Fibroblast of lung (primary cell): ENCODE data around the gene JARID2. TPM values are rescaled to one million over a fixed set of nuclear protein-coding genes. Genes with fewer than 3 reads are reported as not detected.

Source experiments
- DNase-seq, 2 donors: peaks; one replicate each; pipeline versions ENCODE4 v3.0.0 to v3.0.0-alpha.2; 2010; ENCODE audit warnings: low read depth in 2 of 2
- H2AFZ ChIP-seq: 2 replicates; pipeline ENCODE4 v1.5.1; 2012; ENCODE audit warnings: low read length, control low read depth, inconsistent platforms
- H3K27ac ChIP-seq: 2 replicates; pipeline ENCODE4 v1.5.1; 2011; ENCODE audit warnings: low read length, control low read depth; ENCODE audit not compliant: insufficient read depth
- H3K27me3 ChIP-seq: 2 replicates; pipeline ENCODE4 v1.5.1; 2011; ENCODE audit warnings: mild to moderate bottlenecking, low read length; ENCODE audit not compliant: control insufficient read depth, insufficient read depth
- H3K36me3 ChIP-seq: 2 replicates; pipeline ENCODE4 v1.5.1; 2011; ENCODE audit warnings: low read length; ENCODE audit not compliant: control insufficient read depth, insufficient read depth
- H3K4me1 ChIP-seq: 2 replicates; pipeline ENCODE4 v1.5.1; 2011; ENCODE audit warnings: low read length; ENCODE audit not compliant: control insufficient read depth, insufficient read depth; ENCODE audit errors: extremely low read depth
- H3K4me2 ChIP-seq: 2 replicates; pipeline ENCODE4 v1.5.1; 2011; ENCODE audit warnings: low read length, control low read depth; ENCODE audit not compliant: insufficient read depth; ENCODE audit errors: extremely low read depth
- H3K4me3 ChIP-seq, 4 experiments: fragments of 200-600 bp in 1 of 4; sonication (generic) in 1 of 4; replicated peaks in 1 of 4; 2 replicates each; pipeline ENCODE4 v1.5.1; 2011 to 2016; ENCODE audit warnings: low read length in 4 of 4, low read depth in 3 of 4, mild to moderate bottlenecking in 3 of 4, control low read depth in 2 of 4, inconsistent platforms in 1 of 4, mixed read lengths in 1 of 4; ENCODE audit not compliant: insufficient read depth in 1 of 4; ENCODE audit errors: control extremely low read depth in 1 of 4
- H3K79me2 ChIP-seq: 2 replicates; pipeline ENCODE4 v1.5.1; 2012; ENCODE audit warnings: mild to moderate bottlenecking, low read length, inconsistent platforms; ENCODE audit not compliant: control insufficient read depth, insufficient read depth
- H3K9ac ChIP-seq: 2 replicates; pipeline ENCODE4 v1.5.1; 2011; ENCODE audit warnings: mild to moderate bottlenecking, low read length, control low read depth; ENCODE audit not compliant: insufficient read depth
- H3K9me3 ChIP-seq: 2 replicates; pipeline ENCODE4 v1.5.1; 2012; ENCODE audit warnings: low read depth, low read length; ENCODE audit not compliant: control insufficient read depth, insufficient read depth
- H4K20me1 ChIP-seq: 2 replicates; pipeline ENCODE4 v1.5.1; 2011; ENCODE audit warnings: low read length; ENCODE audit not compliant: control insufficient read depth, insufficient read depth; ENCODE audit errors: extremely low read depth
- EZH2 ChIP-seq: IDR thresholded peaks from 2 replicates; pipeline ENCODE4 v1.5.1; 2012; ENCODE audit warnings: low read length, control low read depth, mild to moderate bottlenecking; ENCODE audit errors: missing control alignments
- polyA plus RNA-seq, 2 donors: library from polyadenylated mRNA; depleted of rRNA in 1 of 2; stranded (reverse) in 1 of 2; unstranded in 1 of 2; fragments of >200 nt; gene quantifications; 2 replicates each; pipeline ENCODE4 v1.2.1, GENCODE V29; 2011 to 2012; ENCODE audit warnings: missing spikeins in 1 of 2
- total RNA-seq: library from RNA; depleted of rRNA; stranded (reverse); fragments of >200 nt; gene quantifications from 2 replicates; pipeline ENCODE4 v1.2.1, GENCODE V29; 2014
- TF ChIP-seq, protein P1 (sequence below), 2 donors: IDR thresholded peaks in 1 of 2; conservative IDR thresholded peaks in 1 of 2; 1 replicate in 1 of 2; 2 replicates in 1 of 2; pipeline ENCODE4 v1.5.1; 2011 to 2012; ENCODE audit warnings: low read length in 2 of 2, control low read depth in 1 of 2, inconsistent platforms in 1 of 2, low read depth in 1 of 2, mild to moderate bottlenecking in 1 of 2

JARID2 gene
- total and polyA plus RNA-seq, 2 donors (not counting 1 experiment from before 2014, with no cell fraction given) = 5.0 to 8.2 TPM

DNA sequence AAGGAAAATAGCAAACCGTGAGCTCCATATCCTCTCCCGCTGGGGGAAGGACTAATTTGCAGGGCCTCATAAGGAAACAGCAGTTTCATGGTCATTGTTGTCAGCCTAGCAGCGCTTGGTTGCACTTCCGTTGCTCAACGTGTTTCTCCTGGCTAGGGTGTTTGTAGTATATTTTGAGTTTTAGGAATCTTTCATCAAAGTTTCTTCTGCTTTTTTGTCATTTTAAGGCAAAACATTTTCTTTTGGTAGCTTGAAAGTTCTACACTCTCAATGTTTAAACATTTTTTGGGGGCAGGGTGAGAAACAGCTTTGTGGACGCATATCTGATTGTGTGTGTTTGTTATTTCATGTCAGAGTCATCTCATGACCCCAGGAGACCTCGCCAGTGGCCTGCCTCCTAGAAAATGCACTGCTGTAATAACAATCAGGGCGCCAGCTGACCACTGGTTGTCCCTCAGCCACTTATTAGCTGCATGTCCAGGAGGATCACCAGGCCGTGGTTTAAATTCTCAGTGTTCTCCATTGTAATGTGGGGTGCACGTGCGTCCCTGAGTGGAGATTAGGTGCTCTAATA lies 20.6 kb downstream of the JARID2 start:
- Histone ChIP-seq H3K4me1 (peaks cover 25% of the 10 kb centered on the region), H3K4me2 (no peak overlapping the region), H3K79me2 (peaks cover 54% of the 10 kb centered on the region), H3K4me3 (no peak overlapping the region), H3K27ac (no peak overlapping the region), H4K20me1 (no peaks in the 10 kb centered on the region), H3K27me3 (no peaks in the 10 kb centered on the region), H2AFZ (no peak overlapping the region), H3K9me3 (no peaks in the 10 kb centered on the region), H3K9ac (no peak overlapping the region), H3K36me3 (no peaks in the 10 kb centered on the region)
- TF ChIP-seq, protein P1, sequence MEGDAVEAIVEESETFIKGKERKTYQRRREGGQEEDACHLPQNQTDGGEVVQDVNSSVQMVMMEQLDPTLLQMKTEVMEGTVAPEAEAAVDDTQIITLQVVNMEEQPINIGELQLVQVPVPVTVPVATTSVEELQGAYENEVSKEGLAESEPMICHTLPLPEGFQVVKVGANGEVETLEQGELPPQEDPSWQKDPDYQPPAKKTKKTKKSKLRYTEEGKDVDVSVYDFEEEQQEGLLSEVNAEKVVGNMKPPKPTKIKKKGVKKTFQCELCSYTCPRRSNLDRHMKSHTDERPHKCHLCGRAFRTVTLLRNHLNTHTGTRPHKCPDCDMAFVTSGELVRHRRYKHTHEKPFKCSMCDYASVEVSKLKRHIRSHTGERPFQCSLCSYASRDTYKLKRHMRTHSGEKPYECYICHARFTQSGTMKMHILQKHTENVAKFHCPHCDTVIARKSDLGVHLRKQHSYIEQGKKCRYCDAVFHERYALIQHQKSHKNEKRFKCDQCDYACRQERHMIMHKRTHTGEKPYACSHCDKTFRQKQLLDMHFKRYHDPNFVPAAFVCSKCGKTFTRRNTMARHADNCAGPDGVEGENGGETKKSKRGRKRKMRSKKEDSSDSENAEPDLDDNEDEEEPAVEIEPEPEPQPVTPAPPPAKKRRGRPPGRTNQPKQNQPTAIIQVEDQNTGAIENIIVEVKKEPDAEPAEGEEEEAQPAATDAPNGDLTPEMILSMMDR (conservative IDR thresholded peaks at IDR 0.05 in 1 of 2, IDR thresholded peaks at IDR 0.05 in 1 of 2; ENCODE audit: low read depth in 1 of 2, low read length in 2 of 2) = no peak
- no peak for TF ChIP-seq EZH2
- no peak for DNase-seq

- Histone ChIP-seq H3K4me3 (no peak overlapping the region), H3K27me3 (no peaks in the 10 kb centered on the region), H3K36me3 (no peaks in the 10 kb centered on the region), H4K20me1 (no peaks in the 10 kb centered on the region), H3K27ac (no peak overlapping the region), H3K79me2 (peaks cover 57% of the 10 kb centered on the region), H3K9me3 (no peaks in the 10 kb centered on the region), H3K4me2 (no peak overlapping the region), H2AFZ (no peak overlapping the region), H3K9ac (no peak overlapping the region), H3K4me1 (peaks cover 23% of the 10 kb centered on the region)
- DNase-seq = no peak
- TF ChIP-seq EZH2 = no peak
- TF ChIP-seq, protein P1 (conservative IDR thresholded peaks at IDR 0.05 in 1 of 2, IDR thresholded peaks at IDR 0.05 in 1 of 2; ENCODE audit: low read depth in 1 of 2, low read length in 2 of 2) = no peak
Measured at GRCh38 chr6:15267221-15267620, 21.4 kb downstream of the JARID2 start.

GRCh38 chr6:15268137-15268908 lies 22.5 kb downstream of the JARID2 start:
- Histone ChIP-seq H3K79me2 (peaks cover 56% of the 10 kb centered on the region), H3K9me3 (no peaks in the 10 kb centered on the region), H3K4me1 (peaks cover 23% of the 10 kb centered on the region), H3K27ac (no peak overlapping the region), H3K36me3 (no peaks in the 10 kb centered on the region), H3K4me3 (no peak overlapping the region), H3K9ac (no peak overlapping the region), H2AFZ (no peak overlapping the region), H3K27me3 (no peaks in the 10 kb centered on the region), H3K4me2 (peak overlapping the region; percentile 70), H4K20me1 (no peaks in the 10 kb centered on the region)
- TF ChIP-seq EZH2 = no peak
- TF ChIP-seq, protein P1 (conservative IDR thresholded peaks at IDR 0.05 in 1 of 2, IDR thresholded peaks at IDR 0.05 in 1 of 2; ENCODE audit: low read depth in 1 of 2, low read length in 2 of 2) = no peak
- no peak for DNase-seq
